Measurements from ENCODE around the gene ALKBH3. TPM values are rescaled to one million over a fixed set of nuclear protein-coding genes. Genes with fewer than 3 reads are reported as not detected.

Gene ALKBH3
- total and polyA plus RNA-seq, 10 of the 15 experiments (the other 5 are each of a cell fraction or from before 2014, with no cell fraction given) = 22.1 to 50.8 (median 38.5) TPM

GRCh38 chr11:43962383-43963278 lies 82.0 kb downstream of the ALKBH3 start (continued):
- no peak for TF ChIP-seq CUX1 (IDR thresholded peaks at IDR 0.05; ENCODE audit: insufficient replicate concordance, low read depth, low read length)
- no peak for TF ChIP-seq RELA (IDR thresholded peaks at IDR 0.05; ENCODE audit: borderline replicate concordance, partially characterized antibody)
- no peak for TF ChIP-seq STAT3 (IDR thresholded peaks at IDR 0.05; ENCODE audit: low read depth, low read length)
- no peak for TF ChIP-seq GATAD2B (conservative IDR thresholded peaks at IDR 0.05; ENCODE audit: low read depth)

- H3K4me2 ChIP-seq (ENCODE audit: control insufficient read depth, insufficient read depth) = no peak overlapping the region
- H3K27me3 ChIP-seq (replicated peaks in 1 of 2; ENCODE audit: control insufficient read depth in 2 of 2, insufficient read depth in 2 of 2, low read length in 1 of 2) = no peaks in the 10 kb centered on the region; a peak in 1 of 4 replicates
- WGBS (ENCODE audit: insufficient coverage, insufficient replicate concordance, low lambda C conversion rate, missing lambda C conversion rate) = 25% methylated on average over 2 of the region's 2 CpGs
- no peaks in the 10 kb centered on the region for H4K20me1 ChIP-seq (ENCODE audit: control insufficient read depth, insufficient read depth)
- intact Hi-C loops (cut with micrococcal nuclease; ENCODE audit: unreplicated experiment) = no loop called here
- H3K9me3 ChIP-seq (replicated peaks; ENCODE audit: control insufficient read depth, insufficient read depth, low read length) = no peaks in the 10 kb centered on the region; the same call in 2 of the 3 replicates
- in situ Hi-C loops (cut with MboI) = no loop called here
- ChIA-PET POLR2A (no interaction called here), SMC1A (ENCODE audit: uncharacterized antibody, unreplicated experiment) (no interaction called here), CTCF (no interaction called here), RAD21 (ENCODE audit: unreplicated experiment) (no interaction called here)
- no peak overlapping the region for H3K4me3 ChIP-seq
- no peaks in the 10 kb centered on the region for H3K4me1 ChIP-seq (ENCODE audit: control insufficient read depth, insufficient read depth, low read length)
- ATAC-seq = no peak
- FAIRE-seq = no peak
- H2AFZ ChIP-seq (ENCODE audit: control insufficient read depth, low read depth, low read length) = no peak overlapping the region
- H3K36me3 ChIP-seq (ENCODE audit: control insufficient read depth in 2 of 2, insufficient read depth in 2 of 2, low read length in 1 of 2) = no peaks in the 10 kb centered on the region
- no peak overlapping the region for H3K27ac ChIP-seq (ENCODE audit: control insufficient read depth, insufficient read depth)
- H3K9ac ChIP-seq (ENCODE audit: control insufficient read depth, insufficient read depth, low read length) = no peak overlapping the region
- DNase-seq (ENCODE audit: low read depth, low spot score) = no peak
- BruUV-seq (replicated peaks) = no TSS peak
- no peaks in the 10 kb centered on the region for H3K79me2 ChIP-seq (ENCODE audit: control insufficient read depth, insufficient read depth, low read length)
- TF ChIP-seq SMAD5 (IDR thresholded peaks at IDR 0.05; ENCODE audit: low read depth) (no peak), PML (IDR thresholded peaks at IDR 0.05; ENCODE audit: low read length) (no peak), NR2F1 (conservative IDR thresholded peaks at IDR 0.05) (no peak), CREB1 (IDR thresholded peaks at IDR 0.05; ENCODE audit: low read depth) (no peak), RAD51 (IDR thresholded peaks at IDR 0.05) (no peak), POLR2A (IDR thresholded peaks at IDR 0.05; ENCODE audit: low read depth, low read length) (no peak), RELB (IDR thresholded peaks at IDR 0.05; ENCODE audit: low read depth) (no peak), MXI1 (IDR thresholded peaks at IDR 0.05; ENCODE audit: low read depth, low read length) (no peak), NRF1 (conservative IDR thresholded peaks at IDR 0.05; ENCODE audit: low read depth, low read length) (no peak), SMARCA5 (IDR thresholded peaks at IDR 0.05) (no peak), ELK1 (IDR thresholded peaks at IDR 0.05; ENCODE audit: low read depth, low read length) (no peak), EGR1 (IDR thresholded peaks at IDR 0.05; ENCODE audit: borderline replicate concordance in 1 of 2, low read depth in 2 of 2, low read length in 2 of 2) (no peak)
Observed at GRCh38 chr11:43963279-43963620, 82.6 kb downstream of the ALKBH3 start.

Data from GM12878 (cell line).